NCI-H82 (cell line): ENCODE data around the gene CHAMP1.
A peak's percentile ranks its signal among the peaks of the same experiment; 100 is the strongest.

ENCODE experiments used
- DNase-seq: peaks from one replicate; lab custom pipeline; 2025; lab: John Stamatoyannopoulos, UW

Gene CHAMP1, protein sequence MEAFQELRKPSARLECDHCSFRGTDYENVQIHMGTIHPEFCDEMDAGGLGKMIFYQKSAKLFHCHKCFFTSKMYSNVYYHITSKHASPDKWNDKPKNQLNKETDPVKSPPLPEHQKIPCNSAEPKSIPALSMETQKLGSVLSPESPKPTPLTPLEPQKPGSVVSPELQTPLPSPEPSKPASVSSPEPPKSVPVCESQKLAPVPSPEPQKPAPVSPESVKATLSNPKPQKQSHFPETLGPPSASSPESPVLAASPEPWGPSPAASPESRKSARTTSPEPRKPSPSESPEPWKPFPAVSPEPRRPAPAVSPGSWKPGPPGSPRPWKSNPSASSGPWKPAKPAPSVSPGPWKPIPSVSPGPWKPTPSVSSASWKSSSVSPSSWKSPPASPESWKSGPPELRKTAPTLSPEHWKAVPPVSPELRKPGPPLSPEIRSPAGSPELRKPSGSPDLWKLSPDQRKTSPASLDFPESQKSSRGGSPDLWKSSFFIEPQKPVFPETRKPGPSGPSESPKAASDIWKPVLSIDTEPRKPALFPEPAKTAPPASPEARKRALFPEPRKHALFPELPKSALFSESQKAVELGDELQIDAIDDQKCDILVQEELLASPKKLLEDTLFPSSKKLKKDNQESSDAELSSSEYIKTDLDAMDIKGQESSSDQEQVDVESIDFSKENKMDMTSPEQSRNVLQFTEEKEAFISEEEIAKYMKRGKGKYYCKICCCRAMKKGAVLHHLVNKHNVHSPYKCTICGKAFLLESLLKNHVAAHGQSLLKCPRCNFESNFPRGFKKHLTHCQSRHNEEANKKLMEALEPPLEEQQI

DNA sequence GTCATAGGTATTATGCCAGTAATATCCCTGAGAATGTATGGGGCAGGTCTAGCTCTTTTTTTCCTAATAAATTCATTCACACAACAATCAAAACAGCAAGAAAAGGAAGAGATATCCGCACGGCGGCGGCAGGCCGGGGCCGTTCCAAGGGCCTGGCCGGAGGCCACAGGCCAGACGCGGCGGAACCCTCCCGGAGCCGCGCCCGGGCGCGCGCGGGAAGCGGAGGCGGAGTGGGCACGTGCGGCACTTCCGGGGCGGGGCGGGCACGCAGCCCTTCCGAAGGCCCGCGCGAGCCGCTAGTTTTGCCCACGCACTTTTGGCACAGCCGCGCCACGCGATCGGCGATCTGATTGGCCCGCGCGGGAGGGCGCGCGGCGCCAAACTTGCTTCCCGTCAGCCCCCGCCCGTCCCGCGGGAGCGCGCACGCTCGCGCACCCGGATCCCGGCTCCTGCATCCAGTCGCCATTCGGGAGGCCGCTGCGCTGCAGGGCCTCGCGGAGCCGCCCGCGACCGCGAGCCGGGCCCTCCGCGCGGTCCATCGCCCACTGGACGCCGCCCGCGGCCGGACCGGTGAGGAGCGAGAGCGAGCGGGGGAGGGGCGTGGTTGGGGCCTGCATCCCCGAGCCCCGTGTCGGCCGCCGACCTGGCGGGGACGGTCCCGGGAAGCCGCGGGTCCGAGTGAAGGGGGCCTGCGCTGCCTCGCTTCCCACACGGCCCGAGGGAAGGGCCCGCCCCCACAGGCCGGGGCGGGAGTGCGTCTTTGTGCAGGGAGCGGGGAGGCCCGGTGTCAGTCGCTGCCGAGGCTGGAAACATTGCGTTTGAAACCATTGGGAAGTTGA lies at the start of gene CHAMP1:
Gene CHAMP1 (plus strand): TSS at position 430 of the 839 bp plus-strand sequence. CDS start 9,340 bp downstream, outside the sequence.
- peak; percentile 99 for DNase-seq

DNA sequence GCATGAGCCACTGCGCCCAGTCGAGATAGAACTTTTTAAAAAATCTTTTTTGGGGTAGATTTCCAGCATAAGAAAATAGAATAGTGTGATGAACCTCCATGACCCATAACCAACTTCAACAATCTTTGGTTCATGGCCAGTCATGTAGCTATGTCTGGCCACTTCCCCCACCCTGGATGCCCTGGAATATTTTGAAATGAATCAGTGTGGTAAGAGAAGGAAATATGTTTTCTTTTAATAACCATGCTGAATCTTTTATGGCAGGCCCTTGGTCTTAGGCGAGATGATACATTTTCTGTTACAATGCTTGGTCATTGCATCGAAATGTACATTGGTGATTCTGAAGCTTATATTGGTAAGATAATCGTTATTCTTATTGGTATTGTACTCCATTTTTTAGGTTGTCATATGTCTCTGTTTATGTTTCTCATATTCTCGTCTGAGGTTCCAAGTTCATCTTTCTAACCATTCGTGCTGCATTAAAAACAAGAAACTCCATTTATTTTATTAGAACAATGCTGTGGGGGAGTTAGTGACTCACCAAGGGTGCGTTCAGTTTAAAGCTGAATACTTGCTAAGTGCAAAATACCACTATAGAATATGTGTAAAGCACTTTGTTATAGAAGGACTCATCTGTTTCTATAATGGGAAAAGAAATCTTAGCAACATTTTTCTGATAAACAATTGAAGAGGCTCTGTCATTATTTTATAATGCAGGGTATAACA lies 49.3 kb upstream of the CHAMP1 start:
- no peak for DNase-seq

DNA sequence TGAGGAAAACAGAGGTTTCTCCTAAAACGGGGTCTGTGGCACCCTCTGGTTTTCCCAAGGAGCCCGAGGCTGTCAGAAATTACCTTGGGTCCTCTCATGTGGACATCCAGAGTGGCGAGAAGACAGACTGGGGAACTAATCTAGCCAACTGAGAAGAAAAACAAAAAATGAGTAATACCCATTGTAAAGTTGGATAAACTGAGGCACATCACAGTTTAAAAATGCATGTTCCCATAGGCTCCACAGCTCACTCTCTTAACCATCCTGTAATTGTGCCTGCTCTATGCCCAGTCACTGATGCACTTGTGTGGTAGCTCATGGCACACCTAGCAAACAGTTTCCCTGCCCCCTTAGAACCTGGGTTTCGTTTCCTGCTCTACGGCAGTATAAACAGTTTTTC lies 48.1 kb upstream of the CHAMP1 start:
- no peak for DNase-seq

DNA sequence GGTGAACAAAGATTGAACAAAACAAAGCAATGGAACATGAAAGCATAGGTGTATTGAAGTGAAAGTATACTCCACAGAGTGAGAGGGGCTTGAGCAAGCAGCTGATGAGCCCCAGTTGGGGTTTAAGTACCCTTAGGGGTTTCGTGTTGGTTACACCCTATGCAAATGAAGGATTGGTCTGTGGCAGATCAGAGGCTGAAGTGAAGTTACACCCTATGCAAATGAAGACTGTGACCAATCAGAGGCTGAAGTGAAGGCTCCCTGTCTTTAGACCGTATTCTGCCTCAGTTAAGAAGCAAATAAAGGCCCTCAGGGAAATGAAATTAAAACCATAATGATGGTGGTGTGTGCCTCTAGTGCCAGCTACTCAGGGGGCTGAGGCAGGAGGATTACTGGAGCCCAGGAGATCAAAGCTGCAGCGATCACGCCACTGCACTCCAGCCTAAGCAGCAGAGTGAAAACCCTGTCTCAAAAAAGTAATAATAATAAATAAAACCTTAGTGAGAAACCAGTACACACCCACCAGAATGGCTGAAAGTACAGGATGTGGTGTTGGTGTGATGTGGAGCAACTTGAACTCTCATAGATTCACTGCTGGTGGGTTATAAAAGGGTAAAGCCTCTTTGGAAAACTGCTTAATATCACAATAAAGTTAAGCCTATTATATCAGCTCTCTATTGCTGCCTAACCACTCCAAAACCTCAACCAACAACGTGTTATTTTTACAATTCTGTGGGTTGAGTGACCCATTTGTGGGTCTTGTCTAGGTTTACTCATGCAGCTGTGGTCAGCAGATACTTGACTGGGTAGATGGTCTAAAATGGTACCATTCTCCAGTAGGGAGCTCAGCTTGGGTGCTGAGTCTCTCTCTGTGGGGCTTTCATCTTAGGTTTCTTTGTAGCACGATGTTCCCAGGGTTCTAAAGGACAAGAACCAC lies 45.7 kb upstream of the CHAMP1 start:
- DNase-seq, result peak; percentile 54

DNA sequence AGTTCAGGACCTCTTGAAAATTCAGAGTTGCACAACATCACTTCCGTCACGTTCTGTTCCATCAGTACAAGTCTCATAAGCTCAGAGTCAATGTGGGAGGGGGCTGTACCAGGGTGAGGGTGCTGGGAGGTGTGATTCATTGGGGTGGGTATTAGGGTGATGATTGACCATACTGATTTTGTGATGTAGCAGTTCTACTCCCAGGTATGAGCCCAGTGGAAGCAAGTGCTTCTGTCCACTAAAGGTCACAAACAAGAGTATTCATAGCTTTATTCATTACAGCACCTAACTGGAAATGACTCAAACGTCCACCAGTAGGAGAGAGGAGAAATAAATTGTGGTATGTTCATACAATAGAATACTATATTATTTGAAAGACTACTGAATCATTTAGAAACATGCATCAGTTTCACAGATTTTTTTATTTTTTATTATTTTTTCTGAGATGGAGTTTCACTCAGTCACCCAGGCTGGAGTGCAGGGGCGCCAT lies 45.0 kb upstream of the CHAMP1 start:
- DNase-seq, result no peak

DNA sequence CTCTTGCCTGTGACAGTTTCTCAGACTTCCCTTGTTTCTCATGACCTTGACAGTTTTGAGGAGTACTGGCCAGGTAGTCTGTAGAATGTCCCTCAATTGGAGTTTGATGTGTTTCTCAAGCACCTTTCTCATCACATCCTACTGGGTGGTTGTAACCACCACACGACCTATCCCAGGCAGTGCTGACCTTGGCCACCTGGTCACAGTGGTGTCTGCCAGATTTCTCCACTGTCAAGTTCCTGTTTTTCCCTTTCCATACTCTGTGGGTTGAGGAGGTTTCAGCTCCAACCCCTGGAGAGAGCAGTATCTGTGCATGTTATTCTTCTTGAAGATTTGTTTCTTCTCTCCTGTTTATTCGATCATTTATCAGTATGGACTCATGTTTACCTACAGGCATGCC lies 41.3 kb upstream of the CHAMP1 start:
- DNase-seq, result no peak

DNA sequence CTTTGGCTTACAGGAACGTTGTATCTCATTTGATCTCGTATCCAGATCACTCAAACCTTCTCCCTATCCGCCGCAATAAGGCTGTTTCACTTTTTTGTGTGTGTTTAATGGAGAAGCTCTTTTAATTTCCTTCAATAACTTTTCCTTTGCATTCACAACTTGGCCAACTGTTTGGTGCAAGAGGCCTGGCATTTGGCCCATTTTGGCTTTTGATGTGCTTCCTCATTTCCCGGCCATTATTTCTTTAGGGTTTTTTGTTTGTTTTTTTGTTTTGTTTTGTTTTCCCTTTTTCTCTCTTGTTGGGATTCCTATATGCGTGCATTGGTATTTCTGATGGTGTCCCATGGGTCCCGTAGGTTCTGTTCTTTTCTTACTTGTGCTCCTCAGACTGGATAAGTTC lies 39.0 kb upstream of the CHAMP1 start:
- DNase-seq, result no peak

DNA sequence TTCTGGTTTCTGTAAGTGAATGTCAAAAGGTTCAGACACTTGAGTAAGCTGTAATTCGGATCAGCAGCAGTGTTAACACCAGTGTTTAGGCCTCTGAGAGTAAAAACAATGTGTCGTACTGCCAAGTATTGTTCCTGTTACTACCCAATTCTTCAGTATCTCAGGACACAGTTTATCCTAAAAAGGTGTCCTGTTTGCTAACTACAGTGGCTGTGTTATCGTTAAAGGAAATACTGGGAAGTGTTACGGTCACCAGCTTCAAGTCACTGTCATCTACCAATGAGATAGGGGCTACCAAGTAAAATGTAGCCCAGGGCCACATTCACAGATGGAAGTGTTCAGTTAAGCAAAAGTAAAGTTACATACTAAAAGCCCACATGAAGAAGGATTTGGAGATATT lies 35.2 kb upstream of the CHAMP1 start:
- DNase-seq, result no peak

DNA sequence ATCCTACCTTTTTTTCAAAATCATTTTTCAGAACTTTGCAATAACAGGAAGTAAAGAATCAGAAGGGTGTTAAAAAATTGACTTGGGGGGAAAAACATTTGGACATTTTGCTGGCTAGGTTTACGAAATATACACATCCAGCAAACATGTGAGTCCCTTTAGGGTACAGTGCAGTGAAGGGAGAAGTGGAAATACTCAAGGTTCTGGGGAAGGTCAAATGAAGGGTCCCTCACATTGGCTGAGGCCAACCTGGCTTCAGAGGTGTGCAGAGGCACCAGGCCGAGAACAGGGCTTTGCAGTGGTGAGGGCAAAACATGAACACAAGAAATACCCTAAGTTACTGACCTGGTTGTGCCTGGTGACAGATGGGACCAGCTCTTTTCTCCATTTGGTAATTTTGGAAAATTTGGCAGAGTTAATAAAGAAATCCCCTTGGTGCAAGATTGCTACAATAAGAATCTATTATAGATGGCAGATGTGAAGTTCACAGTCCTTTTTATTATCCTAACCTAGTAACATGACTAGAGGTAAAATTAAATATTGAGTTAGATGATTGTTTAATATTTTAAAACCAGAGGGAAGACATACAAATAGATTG lies 34.4 kb upstream of the CHAMP1 start:
- no peak for DNase-seq

DNA sequence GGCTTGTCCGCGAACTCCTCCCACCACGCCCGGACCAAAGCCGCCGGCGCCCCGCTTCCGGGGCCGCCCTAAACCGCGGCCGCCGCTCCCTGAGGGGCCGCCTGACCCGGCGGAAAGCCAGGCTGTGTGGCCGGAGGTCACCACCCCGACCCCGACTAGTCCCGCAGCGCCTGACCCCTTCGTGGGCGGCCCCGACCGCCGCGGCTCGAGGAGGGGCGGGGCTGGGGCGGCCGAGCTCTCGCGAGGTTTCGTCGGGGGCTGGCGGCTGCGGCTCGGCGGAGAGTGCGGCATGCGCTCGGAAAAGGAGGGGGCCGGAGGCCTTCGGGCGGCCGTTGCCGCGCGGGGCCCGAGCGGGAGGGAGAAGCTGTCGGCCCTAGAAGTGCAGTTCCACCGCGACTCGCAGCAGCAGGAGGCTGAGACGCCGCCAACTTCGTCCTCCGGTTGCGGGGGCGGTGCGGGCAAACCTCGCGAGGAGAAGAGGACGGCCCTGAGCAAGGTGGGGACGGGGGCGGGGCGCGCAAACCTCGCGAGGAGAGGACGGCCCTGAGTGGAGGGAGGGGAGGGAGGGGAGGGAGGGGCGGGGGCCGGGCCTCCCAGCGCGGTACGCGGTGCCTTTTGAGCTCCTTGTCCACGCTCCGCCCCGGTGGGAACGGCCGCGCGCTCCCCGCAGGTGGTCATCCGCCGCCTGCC lies 32.8 kb upstream of the CHAMP1 start, which contains the start of gene UPF3A:
Gene UPF3A (plus strand): TSS at position 251 of the 690 bp plus-strand sequence. CDS start 39 bp downstream, at position 290.
- peak; percentile 94 for DNase-seq

DNA sequence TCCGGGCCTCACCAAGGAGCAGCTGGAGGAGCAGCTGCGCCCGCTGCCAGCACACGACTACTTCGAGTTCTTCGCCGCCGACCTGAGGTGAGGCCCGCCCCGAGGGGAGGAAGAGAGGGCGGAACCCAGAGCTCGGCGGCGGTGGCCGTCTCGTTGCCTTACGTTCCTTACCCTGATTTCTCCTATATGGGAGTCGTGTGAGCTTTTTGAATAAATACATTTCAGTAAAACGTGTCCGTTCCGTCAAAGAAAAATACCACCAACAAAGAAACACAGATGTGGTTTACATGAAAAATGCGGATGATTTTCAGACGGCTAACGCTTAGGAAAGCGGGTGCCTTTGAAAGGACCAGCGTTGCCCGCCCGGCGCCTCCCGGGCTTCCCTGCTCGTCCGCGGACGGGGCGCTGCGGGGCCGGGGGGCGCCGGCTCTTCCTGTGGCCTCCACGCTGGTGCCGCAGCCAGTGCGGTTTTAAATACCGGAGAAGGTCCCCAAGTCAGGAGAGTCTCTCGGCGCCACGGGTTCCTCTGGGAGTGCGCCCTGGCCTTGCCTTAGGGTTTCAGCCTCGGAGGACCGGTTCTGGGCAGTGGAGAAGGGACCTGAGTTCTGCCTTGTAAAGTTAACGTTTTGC lies 32.1 kb upstream of the CHAMP1 start:
- DNase-seq, result peak; percentile 84

DNA sequence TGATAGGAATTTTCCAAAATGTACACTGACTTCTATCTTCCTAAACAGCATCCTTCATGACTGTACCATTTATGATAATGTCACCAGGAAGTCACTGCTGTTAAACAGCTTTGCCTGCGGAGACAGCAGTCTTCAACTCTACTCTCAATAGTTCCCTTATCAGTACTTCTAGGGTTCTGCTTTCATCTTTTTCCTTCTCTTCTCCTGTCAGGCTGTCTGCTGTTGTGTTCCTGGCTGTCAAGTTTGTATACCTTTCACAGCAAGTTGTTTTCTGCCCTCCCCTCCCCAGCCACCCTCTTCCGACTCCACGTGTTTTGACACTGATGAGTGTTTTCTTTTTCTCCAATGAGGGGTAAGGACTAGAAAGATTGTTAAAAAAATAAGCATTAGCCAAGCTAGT lies 30.7 kb upstream of the CHAMP1 start:
- no peak for DNase-seq

DNA sequence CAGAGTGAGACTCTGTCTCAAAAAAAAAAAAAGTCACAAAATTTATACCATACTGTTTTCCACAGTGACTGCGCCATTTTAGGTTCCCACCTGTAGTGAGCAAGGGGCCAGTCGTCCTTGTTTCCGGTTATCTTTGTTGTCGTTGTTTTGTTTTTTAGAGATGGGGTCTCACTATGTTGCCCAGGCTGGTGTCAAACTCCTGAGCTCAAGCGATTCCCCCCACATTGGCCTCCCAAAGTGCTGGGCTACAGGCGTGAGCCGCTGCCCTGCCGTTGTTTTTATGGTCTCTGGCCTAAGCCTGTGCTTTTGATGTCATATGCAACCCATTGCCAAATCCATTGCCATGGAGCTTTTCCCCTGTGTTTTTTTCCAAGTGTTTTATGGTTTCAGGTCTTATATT lies 29.6 kb upstream of the CHAMP1 start:
- DNase-seq, result no peak

DNA sequence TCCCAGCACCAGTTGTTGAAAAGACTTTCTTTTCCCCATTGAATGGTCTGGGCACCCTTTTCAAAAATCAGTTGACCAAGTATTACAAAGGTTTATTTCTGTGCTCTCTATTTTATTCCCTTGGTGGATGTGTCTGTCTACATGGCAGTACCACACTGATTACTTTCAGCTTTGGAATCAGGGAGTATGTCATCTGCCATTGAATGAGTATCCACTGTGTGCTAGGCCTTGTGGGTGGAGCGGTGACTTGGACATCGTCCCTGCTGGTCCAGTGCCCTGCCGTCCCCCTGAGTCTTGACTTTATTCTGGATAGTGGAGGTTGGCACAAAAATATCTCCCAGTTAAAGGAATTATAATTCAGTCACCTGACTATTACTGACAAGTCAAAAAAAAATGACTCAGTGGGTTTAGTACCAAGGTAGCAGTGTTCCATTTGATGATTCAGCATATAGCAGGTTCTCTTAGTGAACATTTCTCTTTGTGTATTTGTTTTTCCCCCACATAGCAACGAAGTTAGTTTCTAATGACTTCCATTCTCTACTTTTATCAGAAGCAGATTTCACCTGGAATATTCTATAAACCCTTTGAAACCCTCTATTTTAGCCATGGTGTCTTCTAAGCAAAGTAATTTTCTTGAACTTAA lies 29.0 kb upstream of the CHAMP1 start:
- no peak for DNase-seq

DNA sequence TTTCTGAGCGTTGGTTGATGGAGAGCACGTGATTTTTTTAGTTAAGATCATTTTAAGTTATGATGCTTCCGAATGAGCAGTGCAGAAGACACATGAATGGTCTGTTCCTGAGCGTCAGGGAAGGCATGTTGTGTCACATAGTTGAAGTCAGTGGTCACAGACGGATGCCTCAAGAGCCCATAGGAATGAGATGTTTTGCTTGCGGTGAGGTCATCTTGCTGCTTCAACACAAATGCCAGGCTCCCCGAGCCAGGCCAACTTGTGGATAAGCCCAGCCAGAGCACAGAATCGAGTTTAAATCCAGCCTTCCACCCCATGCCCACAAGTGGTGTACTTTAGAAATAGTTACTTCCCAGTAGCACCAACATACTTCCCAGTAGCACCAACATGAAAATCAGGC lies 27.5 kb upstream of the CHAMP1 start:
- DNase-seq, result no peak

DNA sequence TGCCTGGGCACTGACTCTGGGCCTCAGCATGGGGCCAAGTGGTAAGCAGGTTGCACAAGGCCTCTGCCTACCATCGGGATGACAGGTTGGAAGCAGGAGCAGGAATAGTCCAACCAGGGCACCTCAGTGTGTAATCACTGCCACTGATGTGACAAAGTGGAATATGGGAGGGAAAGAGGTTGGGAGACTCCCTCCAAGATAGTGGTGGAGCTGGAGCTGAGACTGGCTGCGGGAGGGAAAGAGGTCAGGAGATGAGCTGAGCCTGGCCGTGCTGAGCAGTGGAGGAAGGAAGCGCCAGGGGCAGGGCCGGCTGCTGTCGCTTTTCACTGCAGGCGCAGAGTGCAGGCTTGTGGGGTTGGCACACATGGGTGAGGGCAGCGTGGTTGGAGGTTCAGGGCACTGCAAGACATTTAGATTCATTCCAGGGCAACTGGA lies 26.1 kb upstream of the CHAMP1 start:
- DNase-seq, result no peak

DNA sequence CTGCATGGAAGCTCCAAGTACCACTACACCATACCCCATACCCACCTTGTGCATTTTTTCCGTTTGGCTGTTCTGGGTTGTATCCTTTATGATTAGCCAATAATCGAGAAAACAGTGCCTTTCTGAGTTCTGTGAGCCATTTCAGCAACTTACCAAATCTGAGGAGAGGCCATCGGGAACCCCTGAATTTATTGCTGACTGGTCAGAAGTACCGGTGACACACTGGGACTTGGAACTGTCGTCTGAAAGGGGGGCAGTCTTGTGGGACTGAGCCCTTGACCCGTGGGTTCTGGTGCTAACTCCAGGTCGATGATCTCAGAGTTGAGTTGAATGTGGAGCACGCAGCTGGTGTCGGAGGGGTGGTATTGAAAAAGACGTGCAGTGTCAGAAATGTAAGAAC lies 17.9 kb upstream of the CHAMP1 start:
- DNase-seq, result no peak

DNA sequence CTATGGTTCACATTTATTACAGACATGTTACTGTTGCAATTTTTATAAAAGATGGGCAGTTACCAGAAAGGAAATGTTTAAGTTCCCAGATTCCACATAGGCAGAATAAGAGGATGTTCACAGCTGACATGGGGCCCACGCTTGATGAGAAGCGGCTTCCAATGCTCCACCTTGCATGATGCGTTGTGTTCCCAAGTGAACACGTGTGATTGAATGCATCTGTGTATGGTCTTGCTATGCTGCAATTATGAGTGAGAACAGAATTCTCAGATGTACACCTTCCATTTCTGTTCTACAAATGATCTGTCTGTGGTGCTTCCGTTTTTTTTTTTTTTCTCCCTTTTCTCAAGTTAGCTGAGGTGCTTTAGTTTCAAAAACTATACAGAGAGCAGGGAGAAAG lies 17.4 kb upstream of the CHAMP1 start:
- no peak for DNase-seq
